IMR-90 (cell line): Measurements from ENCODE around the gene FBXL13. TPM values are rescaled to one million over a fixed set of nuclear protein-coding genes. Genes with fewer than 3 reads are reported as not detected.

Source experiments
- ATAC-seq: fragments of 200-7000 bp; cut with Tn5 transposase; 2 replicates; pipeline ENCODE4 v1.9.1; 2020; ENCODE audit warnings: low read depth, mild to moderate bottlenecking, moderate library complexity
- BruUV-seq: library from RNA; stranded (reverse); fragments of 400-500 nt; replicated peaks from 2 replicates; lab custom pipeline; 2021; lab: Mats Ljungman, UMichigan
- CTCF ChIA-PET: fragments of 300-600 bp; formaldehyde crosslinking; extraction: SDS; loops from one replicate; lab custom pipeline; 2021; ENCODE audit warnings: antibody characterized with exemption; lab: Yijun Ruan, JAX
- POLR2A ChIA-PET: fragments of 300-600 bp; sonication (Branson Sonifier 250); formaldehyde crosslinking; loops from one replicate; lab custom pipeline; 2022; ENCODE audit warnings: antibody characterized with exemption; ENCODE audit not compliant: unreplicated experiment; lab: Charles Lee
- DNase-seq: peaks from one replicate; pipeline ENCODE4 v3.0.0; 2013
- H2AFZ ChIP-seq: replicated peaks from 2 replicates; pipeline ENCODE3; 2013; ENCODE audit warnings: low read length, mild to moderate bottlenecking; ENCODE audit not compliant: poor library complexity
- H2AK5ac ChIP-seq: 2 replicates; pipeline ENCODE4 v1.6.1; 2013; ENCODE audit warnings: low read depth, low read length, inconsistent platforms
- H2AK9ac ChIP-seq: replicated peaks from 2 replicates; pipeline ENCODE3; 2013; ENCODE audit warnings: mild to moderate bottlenecking, low read depth, low read length, moderate library complexity; ENCODE audit not compliant: poor library complexity
- H2BK120ac ChIP-seq: 2 replicates; pipeline ENCODE4 v1.6.1; 2013; ENCODE audit warnings: low read depth, low read length, inconsistent platforms
- H2BK15ac ChIP-seq: 3 replicates; pipeline ENCODE4 v1.6.1; 2013; ENCODE audit warnings: low read depth, low read length, inconsistent platforms
- H2BK20ac ChIP-seq: 2 replicates; pipeline ENCODE4 v1.6.1; 2013; ENCODE audit warnings: low read depth, mild to moderate bottlenecking, inconsistent platforms, low read length, moderate library complexity
- H2BK5ac ChIP-seq: 2 replicates; pipeline ENCODE4 v1.6.1; 2013; ENCODE audit warnings: mild to moderate bottlenecking, low read depth, low read length, inconsistent platforms; ENCODE audit not compliant: poor library complexity, severe bottlenecking
- H3K14ac ChIP-seq: replicated peaks from 2 replicates; pipeline ENCODE4 v1.6.1; 2013; ENCODE audit warnings: low read depth, low read length, inconsistent platforms
- H3K18ac ChIP-seq: 2 replicates; pipeline ENCODE4 v1.6.1; 2013; ENCODE audit warnings: low read depth, low read length, control low read depth
- H3K23ac ChIP-seq: 2 replicates; pipeline ENCODE4 v1.6.1; 2013; ENCODE audit warnings: low read depth, low read length, inconsistent platforms
- H3K27ac ChIP-seq: 2 replicates; pipeline ENCODE4 v1.5.1; 2013; ENCODE audit warnings: mild to moderate bottlenecking, control low read depth, low read length; ENCODE audit not compliant: insufficient read depth
- H3K27me3 ChIP-seq: 2 replicates; pipeline ENCODE4 v1.6.1; 2013; ENCODE audit warnings: low read length; ENCODE audit not compliant: control insufficient read depth, insufficient read depth
- H3K36me3 ChIP-seq: 2 replicates; pipeline ENCODE4 v1.6.1; 2013; ENCODE audit warnings: low read length, mixed read lengths; ENCODE audit not compliant: control insufficient read depth, insufficient read depth
- H3K4ac ChIP-seq: 2 replicates; pipeline ENCODE4 v1.6.1; 2013; ENCODE audit warnings: low read depth, low read length, inconsistent platforms
- H3K4me1 ChIP-seq: 2 replicates; pipeline ENCODE4 v1.6.1; 2013; ENCODE audit warnings: low read length, mixed read lengths; ENCODE audit not compliant: control insufficient read depth, insufficient read depth
- H3K4me2 ChIP-seq: 2 replicates; pipeline ENCODE4 v1.6.1; 2013; ENCODE audit warnings: low read depth, mild to moderate bottlenecking, control low read depth, low read length, moderate library complexity
- H3K4me3 ChIP-seq: 2 replicates; pipeline ENCODE4 v1.5.1; 2013; ENCODE audit warnings: low read depth, mild to moderate bottlenecking, control low read depth, low read length, moderate library complexity; ENCODE audit not compliant: insufficient read depth
- H3K56ac ChIP-seq: 2 replicates; pipeline ENCODE4 v1.6.1; 2013; ENCODE audit warnings: low read length, inconsistent platforms; ENCODE audit not compliant: insufficient read depth; ENCODE audit errors: extremely low read depth
- H3K79me1 ChIP-seq, 2 experiments: 2 replicates each; pipeline ENCODE4 v1.6.1; 2013; ENCODE audit warnings: low read length in 2 of 2, inconsistent platforms in 1 of 2, low read depth in 1 of 2
- H3K9ac ChIP-seq: 2 replicates; pipeline ENCODE4 v1.6.1; 2013; ENCODE audit warnings: low read depth, low read length, control low read depth
- H3K9me1 ChIP-seq: 2 replicates; pipeline ENCODE4 v1.6.1; 2013; ENCODE audit warnings: low read length, inconsistent platforms; ENCODE audit not compliant: insufficient read depth
- H3K9me3 ChIP-seq: 2 replicates; pipeline ENCODE4 v1.6.1; 2013; ENCODE audit warnings: low read length; ENCODE audit not compliant: control insufficient read depth, insufficient read depth
- H4K20me1 ChIP-seq: 2 replicates; pipeline ENCODE4 v1.6.1; 2013; ENCODE audit warnings: low read length, inconsistent platforms; ENCODE audit not compliant: insufficient read depth
- H4K5ac ChIP-seq: 2 replicates; pipeline ENCODE4 v1.6.1; 2013; ENCODE audit warnings: mild to moderate bottlenecking, low read depth, low read length, control low read depth
- H4K8ac ChIP-seq, 2 experiments: 2 replicates each; pipeline ENCODE4 v1.6.1; 2013; ENCODE audit warnings: low read depth in 2 of 2, low read length in 2 of 2, control low read depth in 1 of 2, inconsistent platforms in 1 of 2
- H4K91ac ChIP-seq: 2 replicates; pipeline ENCODE4 v1.6.1; 2013; ENCODE audit warnings: low read depth, low read length, inconsistent platforms; ENCODE audit not compliant: insufficient read depth
- BHLHE40 ChIP-seq: fragments of 150-350 bp; IDR thresholded peaks from 2 replicates; pipeline ENCODE4 v1.6.1; 2016; ENCODE audit warnings: mild to moderate bottlenecking, low read depth, low read length
- CEBPB ChIP-seq: IDR thresholded peaks from 2 replicates; pipeline ENCODE4 v1.6.1; 2012; ENCODE audit warnings: low read depth, low read length, improper control_type of control experiment
- CHD1 ChIP-seq: IDR thresholded peaks from 2 replicates; pipeline ENCODE4 v1.6.1; 2012; ENCODE audit warnings: low read depth, low read length, improper control_type of control experiment
- CTCF ChIP-seq: conservative IDR thresholded peaks from 2 replicates; pipeline ENCODE4 v1.5.1; 2012; ENCODE audit warnings: mild to moderate bottlenecking, low read depth, low read length, improper control_type of control experiment
- ELK1 ChIP-seq: fragments of 150-350 bp; IDR thresholded peaks from 2 replicates; pipeline ENCODE4 v1.6.1; 2016; ENCODE audit warnings: low read depth, mild to moderate bottlenecking, low read length, moderate library complexity, borderline replicate concordance
- FOS ChIP-seq: fragments of 150-350 bp; IDR thresholded peaks from 2 replicates; pipeline ENCODE4 v1.6.1; 2016; ENCODE audit warnings: low read depth, low read length
- MAFK ChIP-seq: IDR thresholded peaks from 2 replicates; pipeline ENCODE4 v1.6.1; 2012; ENCODE audit warnings: low read depth, low read length, improper control_type of control experiment
- MAZ ChIP-seq: IDR thresholded peaks from 2 replicates; pipeline ENCODE4 v1.6.1; 2012; ENCODE audit warnings: low read depth, mild to moderate bottlenecking, low read length, improper control_type of control experiment, moderate library complexity, borderline replicate concordance
- MXI1 ChIP-seq: IDR thresholded peaks from 2 replicates; pipeline ENCODE4 v1.6.1; 2012; ENCODE audit warnings: low read depth, mild to moderate bottlenecking, low read length, moderate library complexity, borderline replicate concordance
- NFE2L2 ChIP-seq: fragments of 150-350 bp; IDR thresholded peaks from 2 replicates; pipeline ENCODE4 v1.6.1; 2016; ENCODE audit warnings: low read depth, mild to moderate bottlenecking, low read length
- POLR2A ChIP-seq: IDR thresholded peaks from 2 replicates; pipeline ENCODE4 v1.6.1; 2012; ENCODE audit warnings: mild to moderate bottlenecking, low read depth, low read length
- RAD21 ChIP-seq: IDR thresholded peaks from 2 replicates; pipeline ENCODE4 v1.6.1; 2012; ENCODE audit warnings: low read length, improper control_type of control experiment
- RCOR1 ChIP-seq: IDR thresholded peaks from 2 replicates; pipeline ENCODE4 v1.6.1; 2012; ENCODE audit warnings: mild to moderate bottlenecking, low read length, improper control_type of control experiment; ENCODE audit not compliant: insufficient replicate concordance
- RFX5 ChIP-seq: IDR thresholded peaks from 2 replicates; pipeline ENCODE4 v1.8.0; 2012; ENCODE audit warnings: low read depth, mild to moderate bottlenecking, low read length, moderate library complexity
- SMC3 ChIP-seq: fragments of 150-350 bp; IDR thresholded peaks from 2 replicates; pipeline ENCODE4 v1.6.1; 2016; ENCODE audit warnings: low read depth, mild to moderate bottlenecking, antibody characterized with exemption, low read length, moderate library complexity
- USF2 ChIP-seq: fragments of 150-350 bp; IDR thresholded peaks from 2 replicates; pipeline ENCODE4 v1.6.1; 2017; ENCODE audit warnings: mild to moderate bottlenecking, antibody characterized with exemption, low read length, low read depth
- WGBS, 2 experiments: methylation state at CpG; one replicate each; pipeline versions ENCODE4 v1.1.5 to v1.1.7; 2013; ENCODE audit warnings: missing lambda C conversion rate in 2 of 2; ENCODE audit not compliant: insufficient read length in 1 of 2; ENCODE audit errors: extremely low coverage in 2 of 2; 5-methylcytosine and 5-hydroxymethylcytosine counted together
- dilution Hi-C: fragments of 300-500 bp; cut with HindIII; formaldehyde crosslinking; loops from one replicate; pipeline ENCODE4 v1.14.3; 2018; ENCODE audit warnings: low sequenced_read_pairs; ENCODE audit not compliant: unreplicated experiment
- in situ Hi-C: fragments of 300-500 bp; cut with MboI; formaldehyde crosslinking; loops from 3 replicates; pipeline ENCODE4 v1.14.3; 2019; ENCODE audit warnings: low sequenced_read_pairs, inconsistent platforms, mixed read lengths
- intact Hi-C: fragments of 100-400 bp; cut with micrococcal nuclease; formaldehyde crosslinking; loops from 2 replicates; pipeline ENCODE4 v1.10.0; 2022
- polyA plus RNA-seq, 3 experiments: library from polyadenylated mRNA; depleted of rRNA; stranded (reverse); fragments of >200 nt; gene quantifications; 2 replicates each; pipeline ENCODE4 v1.2.3, GENCODE V29; 2012; ENCODE audit warnings: low replicate concordance in 1 of 3
- total RNA-seq: library from RNA; depleted of rRNA; stranded (reverse); fragments of >200 nt; gene quantifications from 2 replicates; pipeline ENCODE4 v1.2.3, GENCODE V29; 2012

The FBXL13 gene
- total and polyA plus RNA-seq, 2 of the 4 experiments (the other 2 are of a cell fraction) = 0.24 to 0.36 TPM

GRCh38 chr7:102983602-102984001 lies 91.0 kb downstream of the FBXL13 start:
- Histone ChIP-seq H3K4me3 (no peak overlapping the region), H3K23ac (no peak overlapping the region), H4K91ac (no peak overlapping the region), H3K9ac (no peak overlapping the region), H4K8ac (no peak overlapping the region), H2BK15ac (no peak overlapping the region), H3K14ac (no peak overlapping the region), H3K27me3 (no peaks in the 10 kb centered on the region), H3K18ac (no peak overlapping the region), H2BK120ac (no peak overlapping the region), H4K20me1 (no peaks in the 10 kb centered on the region), H3K9me1 (no peaks in the 10 kb centered on the region), H2BK20ac (no peak overlapping the region), H3K9me3 (peaks cover 2% of the 10 kb centered on the region; the same call in 1 of the 2 replicates), H2AFZ (no peak overlapping the region), H3K4me2 (no peak overlapping the region), H4K5ac (no peak overlapping the region), H2BK5ac (no peak overlapping the region), H3K79me1 (no peaks in the 10 kb centered on the region), H2AK9ac (no peak overlapping the region), H3K27ac (no peak overlapping the region), H3K4me1 (no peaks in the 10 kb centered on the region; the same call in 1 of the 2 replicates), H3K56ac (no peak overlapping the region), H3K4ac (no peak overlapping the region), H3K36me3 (no peaks in the 10 kb centered on the region), H2AK5ac (no peak overlapping the region)
- intact Hi-C loops = no loop called here
- DNase-seq = no peak
- in situ Hi-C loops = no loop called here
- CTCF ChIA-PET = no interaction called here
- POLR2A ChIA-PET = no interaction called here
- no peak for ATAC-seq
- dilution Hi-C loops = no loop called here
- BruUV-seq = no TSS peak
- TF ChIP-seq NFE2L2 (no peak), RCOR1 (no peak), RAD21 (no peak), MAFK (no peak), FOS (no peak), MXI1 (no peak), CHD1 (no peak), CTCF (no peak), USF2 (no peak), RFX5 (no peak), BHLHE40 (no peak), POLR2A (no peak), ELK1 (no peak), SMC3 (no peak), MAZ (no peak), CEBPB (no peak)
- WGBS, 2 experiments = 100% methylated on average over 1 of the region's 7 CpGs; no CpG with 5 or more reads in 1 of the 2 experiments
